Hepatocyte (in vitro differentiated cells): ENCODE measurements around the gene HAO2.

ENCODE experiments used
- CTCF ChIP-seq: fragments of 200-600 bp; sonication (generic); IDR thresholded peaks from 2 replicates; pipeline ENCODE4 v1.5.1; 2016; ENCODE audit warnings: antibody characterized with exemption, mild to moderate bottlenecking; ENCODE audit not compliant: poor library complexity
- EZH2 ChIP-seq: fragments of 200-600 bp; sonication (generic); IDR thresholded peaks from 2 replicates; pipeline ENCODE4 v1.6.1; 2016; ENCODE audit warnings: antibody characterized with exemption, mild to moderate bottlenecking, borderline replicate concordance
- EZH2phosphoT487 ChIP-seq: fragments of 200-600 bp; sonication (generic); IDR thresholded peaks from one replicate; pipeline ENCODE4 v1.6.1; 2018; ENCODE audit warnings: antibody characterized with exemption, mild to moderate bottlenecking, low read depth, moderate library complexity; ENCODE audit not compliant: unreplicated experiment, severe bottlenecking

- TF ChIP-seq CTCF (no peak), EZH2 (no peak), EZH2phosphoT487 (no peak)
Observed at GRCh38 chr1:119321666-119322419, 46.7 kb upstream of the HAO2 start.
